HG03575 (cell line): ENCODE results near the gene FUT8.
"Not testable (repeated sequence)": the region's sequence is repeated elsewhere in the genome, so short reads cannot be mapped to it uniquely, and the experiment has no call there.

ENCODE experiments used
- ATAC-seq: cut with Tn5 transposase; IDR thresholded peaks from one replicate; pipeline ENCODE4 v1.9.1; 2021; ENCODE audit not compliant: unreplicated experiment, insufficient number of reproducible peaks, low FRiP score; ENCODE audit errors: extremely low read depth

The FUT8 gene

GRCh38 chr14:65439117-65439516, 26.6 kb downstream of the FUT8 start:
- ATAC-seq, result no peak

- no peak for ATAC-seq
Observed at GRCh38 chr14:65440230-65440629, 27.7 kb downstream of the FUT8 start.

DNA sequence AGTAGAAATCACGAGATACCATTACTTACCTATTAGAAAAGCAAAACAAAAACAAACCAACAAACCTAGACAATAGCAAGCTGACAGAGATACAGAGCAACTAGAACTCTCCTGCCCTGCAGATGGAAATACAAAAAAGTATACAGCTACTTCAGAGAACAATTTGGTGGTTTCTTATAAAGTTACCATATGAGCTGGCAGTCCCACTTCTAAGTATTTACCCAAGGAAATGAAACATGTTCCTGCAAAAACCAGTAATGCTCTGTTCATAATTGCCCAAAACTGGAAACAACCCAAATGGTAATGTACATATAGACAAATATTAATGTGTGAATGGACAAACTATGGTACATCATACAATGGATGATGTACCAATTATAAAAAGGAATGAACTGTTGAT, 31.7 kb downstream of the FUT8 start:
- no peak for ATAC-seq

DNA sequence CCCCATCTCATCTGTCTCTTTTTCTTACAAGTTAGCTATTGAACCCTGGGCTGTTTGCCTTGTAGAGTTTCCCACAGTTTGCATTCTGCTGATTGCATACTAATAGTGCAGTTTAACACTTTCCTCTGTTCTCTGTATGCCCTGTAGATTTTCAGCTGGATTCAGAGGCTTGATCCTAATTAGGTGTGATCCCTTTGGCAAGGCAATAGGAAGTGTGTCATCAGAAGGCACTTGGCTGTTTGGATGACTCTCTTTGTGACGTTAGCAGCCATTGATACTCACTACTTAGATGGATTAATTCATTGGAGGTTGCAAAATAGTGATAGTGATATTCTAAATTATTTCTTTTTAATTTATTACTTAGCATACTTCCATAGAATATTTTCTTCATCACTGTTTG, 33.6 kb downstream of the FUT8 start:
- ATAC-seq, result no peak

DNA sequence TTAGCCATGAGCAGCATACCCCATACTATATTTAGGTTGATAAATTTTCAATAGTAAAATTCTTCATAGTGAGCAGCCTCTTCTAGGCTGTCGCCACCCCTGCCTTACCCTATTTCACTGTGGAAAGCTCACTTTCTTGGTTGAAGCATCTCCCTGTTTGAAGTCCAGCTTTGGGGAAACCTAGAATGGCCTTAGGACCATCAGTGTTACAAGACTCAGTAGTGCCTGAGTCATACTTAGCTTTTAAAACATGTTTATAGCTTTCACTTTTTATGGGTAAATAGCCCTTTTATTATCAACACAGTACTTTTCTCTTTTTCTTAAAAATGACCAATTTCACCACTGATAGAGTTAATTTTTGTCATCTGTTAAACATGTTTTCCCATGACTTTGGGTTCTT, 37.1 kb downstream of the FUT8 start:
- no peak for ATAC-seq

DNA sequence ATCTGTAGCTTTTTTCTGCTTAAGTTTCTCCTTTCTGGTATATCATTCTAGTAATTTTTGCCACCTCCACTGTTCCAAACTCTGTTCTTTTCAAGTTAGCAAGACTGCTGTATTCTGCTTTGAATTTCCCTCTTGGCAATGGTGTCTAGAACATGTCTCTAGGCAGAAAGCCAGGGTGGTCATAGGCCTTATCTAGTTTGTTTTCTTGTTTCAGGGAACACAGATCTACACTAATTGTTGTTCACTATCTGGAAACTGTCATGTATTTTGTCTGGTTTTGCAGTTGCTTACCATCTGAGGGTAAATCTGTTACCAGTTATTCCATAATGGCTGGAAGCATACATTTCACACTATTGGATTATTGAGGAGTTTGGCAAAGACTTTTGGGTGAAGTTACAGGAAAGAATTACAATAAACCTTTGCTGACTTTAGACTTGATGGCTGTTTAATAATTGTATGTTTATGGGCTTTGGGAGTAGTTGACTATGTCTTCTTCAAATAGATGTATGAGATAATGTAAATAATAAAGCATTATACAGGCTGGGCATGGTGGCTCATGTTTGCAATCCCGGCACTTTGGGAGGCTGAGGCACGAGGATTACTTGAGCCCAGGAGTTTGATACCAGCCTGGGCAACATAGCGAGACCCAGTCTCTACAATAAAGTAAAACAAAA, 41.4 kb downstream of the FUT8 start:
- no peak for ATAC-seq

DNA sequence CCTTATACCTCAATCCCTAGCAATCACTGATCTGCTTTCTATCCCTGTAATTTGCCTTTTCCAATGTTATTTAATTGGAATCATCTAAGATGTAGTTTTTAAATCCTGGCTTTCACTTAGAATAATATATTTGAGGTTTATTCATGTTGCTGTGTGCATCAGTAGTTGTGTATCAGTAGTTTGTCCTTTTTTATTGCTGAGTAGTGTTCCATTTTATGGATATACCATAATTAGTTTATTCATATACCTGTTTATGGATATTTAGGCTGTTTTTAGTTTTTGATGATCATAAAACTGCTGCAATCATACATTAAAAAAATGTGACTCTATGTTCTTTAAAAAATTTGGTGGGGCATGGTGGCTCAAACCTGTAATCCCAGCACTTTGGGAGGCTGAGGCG, 43.7 kb downstream of the FUT8 start:
- no peak for ATAC-seq

DNA sequence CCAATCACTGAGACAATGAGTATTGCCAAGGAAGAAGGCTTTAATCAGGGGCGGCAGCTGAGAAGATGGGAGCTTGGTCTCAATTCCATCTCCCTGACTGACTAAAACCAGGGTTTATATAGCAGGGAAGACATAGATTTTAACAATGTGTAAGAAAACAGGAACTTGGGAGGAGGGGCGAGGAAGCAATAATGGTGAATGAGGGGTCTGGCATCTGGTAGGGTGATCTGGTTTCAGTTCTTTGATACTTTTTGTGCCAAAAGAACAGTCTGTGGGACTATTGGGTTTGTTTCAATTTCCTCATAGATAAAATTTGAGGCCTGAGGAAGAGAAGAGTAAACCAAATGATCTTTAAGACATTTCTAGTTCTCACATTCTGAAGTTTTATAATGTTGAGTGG, 49.2 kb downstream of the FUT8 start:
- ATAC-seq, result no peak

DNA sequence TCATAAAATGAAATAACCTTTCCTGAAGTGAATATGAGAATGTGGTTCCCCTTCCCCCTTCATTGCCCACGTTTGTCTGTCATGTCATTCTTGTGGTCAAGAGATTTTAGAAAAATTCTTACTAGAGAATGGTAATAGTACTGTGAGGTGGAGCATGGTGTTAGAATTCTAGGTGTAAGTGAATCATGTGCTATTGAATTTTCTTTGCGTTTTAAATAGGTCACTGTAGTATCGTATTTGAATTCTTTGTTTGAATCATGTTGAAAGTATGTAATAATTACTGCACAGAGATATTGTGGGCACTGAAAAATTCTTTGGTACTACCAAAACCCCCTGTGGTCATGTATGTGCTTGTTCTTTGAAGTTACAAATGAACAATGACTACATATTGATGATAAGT, 49.9 kb downstream of the FUT8 start:
- ATAC-seq, result peak; percentile 68

GRCh38 chr14:65465584-65465983, 53.1 kb downstream of the FUT8 start:
- no peak for ATAC-seq

DNA sequence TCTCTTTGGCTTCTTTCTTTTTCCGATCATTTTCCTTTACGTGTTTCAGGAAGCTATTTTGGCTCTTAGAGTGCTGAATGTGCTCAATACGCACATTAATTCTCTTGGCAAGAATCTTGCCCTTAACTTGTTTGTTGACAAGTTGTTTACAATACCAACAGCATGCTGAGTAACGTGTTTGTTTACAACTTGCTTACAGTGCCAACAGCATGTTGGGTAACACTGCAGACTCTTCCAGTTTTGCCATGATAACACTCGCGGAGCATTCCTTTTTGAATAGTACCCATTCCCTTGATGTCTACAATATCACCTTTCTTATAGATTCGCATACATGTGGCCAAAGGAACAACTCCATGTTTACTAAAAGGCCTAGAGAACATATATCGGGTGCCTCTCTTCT, 55.4 kb downstream of the FUT8 start:
- not testable (repeated sequence) for ATAC-seq

DNA sequence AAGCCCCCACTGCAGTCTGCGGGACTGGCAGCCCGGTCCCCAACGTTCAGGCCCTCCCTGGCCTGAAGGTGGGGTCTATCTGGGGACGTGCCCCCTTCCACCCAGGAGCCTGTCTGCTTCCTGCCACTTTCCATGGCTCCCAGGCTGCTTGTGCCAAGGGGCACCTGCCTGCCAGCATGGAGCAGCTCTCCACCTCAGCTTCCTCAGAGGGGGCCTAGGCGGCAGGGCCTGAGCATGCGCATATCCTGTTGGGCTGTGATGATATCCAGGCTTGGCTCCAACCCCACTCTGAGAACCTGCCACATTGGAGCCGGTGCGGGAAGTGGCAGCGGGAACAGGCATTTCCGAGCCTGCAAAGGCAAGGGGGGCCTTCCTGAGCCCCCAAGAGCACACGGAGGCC, 57.4 kb downstream of the FUT8 start:
- no peak for ATAC-seq

DNA sequence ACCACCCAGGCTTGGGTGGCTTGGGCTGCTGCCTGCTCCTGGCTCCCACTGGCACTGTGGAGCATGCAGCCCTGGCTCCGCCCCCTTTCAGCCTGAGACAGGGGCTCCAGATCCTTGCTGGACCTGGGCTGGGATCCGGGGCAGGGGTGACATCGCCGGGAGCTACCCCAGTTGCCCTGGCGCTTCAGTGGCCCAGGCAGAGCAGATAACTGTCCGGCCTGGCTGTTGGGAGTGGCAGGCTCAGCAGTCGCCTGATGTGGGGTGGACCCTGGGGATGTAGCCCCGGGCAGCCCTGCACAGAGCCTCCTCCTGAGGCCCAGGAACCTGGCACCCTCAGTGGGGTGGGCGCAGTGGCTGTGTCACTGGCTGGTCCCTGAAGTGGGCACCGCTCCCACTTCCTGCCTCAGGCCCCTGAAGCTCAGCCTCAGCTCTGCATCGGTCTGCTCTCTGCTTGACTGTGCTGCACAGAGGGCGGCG, 57.9 kb downstream of the FUT8 start:
- no peak for ATAC-seq

- no peak for ATAC-seq
Observed at GRCh38 chr14:65471038-65471878, 58.7 kb downstream of the FUT8 start.

- no peak for ATAC-seq
Observed at GRCh38 chr14:65472189-65472588, 59.7 kb downstream of the FUT8 start.

- no peak for ATAC-seq
Observed at GRCh38 chr14:65476273-65476941, 63.9 kb downstream of the FUT8 start.

GRCh38 chr14:65476942-65477318, 64.4 kb downstream of the FUT8 start:
- ATAC-seq, result no peak

- no peak for ATAC-seq
Observed at GRCh38 chr14:65478017-65478416, 65.5 kb downstream of the FUT8 start.

GRCh38 chr14:65478596-65478995, 66.1 kb downstream of the FUT8 start:
- no peak for ATAC-seq

- no peak for ATAC-seq
Observed at GRCh38 chr14:65479386-65479785, 66.9 kb downstream of the FUT8 start.
